Measurements from ENCODE around the gene EHMT1. TPM values are rescaled to one million over a fixed set of nuclear protein-coding genes. Genes with fewer than 3 reads are reported as not detected.

EHMT1 gene
- polyA plus RNA-seq, 2 donors: 26.6 to 42.3 TPM

DNA sequence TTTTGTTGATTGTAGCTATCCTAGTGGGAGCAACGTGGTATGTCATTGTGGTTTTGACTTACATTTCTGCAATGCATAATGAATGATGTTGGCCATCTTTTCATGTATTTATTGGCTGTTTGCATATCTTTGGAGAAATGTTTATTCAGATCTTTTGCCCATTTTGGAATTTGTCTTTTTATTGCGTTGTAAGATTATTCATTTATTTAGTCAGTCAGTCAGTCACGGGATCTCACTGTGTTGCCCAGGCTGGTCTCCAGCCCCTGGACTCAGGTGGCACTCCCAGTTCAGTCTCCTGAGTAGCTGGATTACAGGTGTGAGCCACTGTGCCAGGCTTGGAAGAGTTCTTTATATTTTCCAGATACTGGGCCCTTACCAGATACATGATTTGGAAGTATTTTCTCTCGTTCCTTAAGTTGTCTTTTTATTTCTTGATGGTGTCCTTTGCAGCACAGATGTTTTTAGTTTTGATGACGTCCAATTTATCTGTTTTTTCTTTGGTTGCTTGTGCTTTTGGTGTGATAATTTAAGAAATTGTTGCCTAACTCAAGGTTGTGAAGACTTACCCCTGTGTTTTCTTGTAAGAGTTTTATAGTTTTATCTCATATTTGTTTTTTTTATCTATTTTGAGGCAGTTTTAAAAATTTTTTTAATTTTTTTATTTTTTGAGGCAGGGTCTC is 67.1 kb downstream of the EHMT1 start:
- Histone ChIP-seq H3K4me3 (ENCODE audit: low read depth in 1 of 2, low read length in 2 of 2) (no peak overlapping the region), H3K9me3 (ENCODE audit: control insufficient read depth in 2 of 2, insufficient read depth in 1 of 2, low read depth in 1 of 2, low read length in 1 of 2) (no peaks in the 10 kb centered on the region), H3K27me3 (ENCODE audit: control insufficient read depth in 1 of 2, insufficient read depth in 2 of 2, low read length in 2 of 2) (no peaks in the 10 kb centered on the region), H3K4me1 (ENCODE audit: control insufficient read depth in 2 of 2, insufficient read depth in 2 of 2, low read length in 1 of 2) (peaks cover 0 to 2% of the 10 kb centered on the region in 2 donors), H3K36me3 (ENCODE audit: control insufficient read depth in 2 of 2, insufficient read depth in 2 of 2, low read length in 1 of 2) (peaks cover 0 to 4% of the 10 kb centered on the region in 2 donors), H3K27ac (ENCODE audit: low read depth in 2 of 2, low read length in 1 of 2) (no peak overlapping the region)
- WGBS, 2 donors: 78 to 88% methylated on average over 5 of the region's 5 CpGs

GRCh38 chr9:137688261-137688660 is 69.5 kb downstream of the EHMT1 start:
- H3K4me3 ChIP-seq (ENCODE audit: low read depth in 1 of 2, low read length in 2 of 2): no peak overlapping the region
- peaks cover 2 to 6% of the 10 kb centered on the region in 2 donors for H3K4me1 ChIP-seq (ENCODE audit: control insufficient read depth in 2 of 2, insufficient read depth in 2 of 2, low read length in 1 of 2)
- 91 to 96% methylated on average over 7 of the region's 7 CpGs for WGBS, 2 donors
- no peaks in the 10 kb centered on the region for H3K27me3 ChIP-seq (ENCODE audit: control insufficient read depth in 1 of 2, insufficient read depth in 2 of 2, low read length in 2 of 2)
- H3K27ac ChIP-seq (ENCODE audit: low read depth in 2 of 2, low read length in 1 of 2): no peak overlapping the region
- H3K36me3 ChIP-seq (ENCODE audit: control insufficient read depth in 2 of 2, insufficient read depth in 2 of 2, low read length in 1 of 2): no peaks in the 10 kb centered on the region
- no peaks in the 10 kb centered on the region for H3K9me3 ChIP-seq (ENCODE audit: control insufficient read depth in 2 of 2, insufficient read depth in 1 of 2, low read depth in 1 of 2, low read length in 1 of 2)

- H3K27ac ChIP-seq (ENCODE audit: low read depth in 2 of 2, low read length in 1 of 2): no peak overlapping the region
- peaks cover 2 to 6% of the 10 kb centered on the region in 2 donors for H3K4me1 ChIP-seq (ENCODE audit: control insufficient read depth in 2 of 2, insufficient read depth in 2 of 2, low read length in 1 of 2)
- no peaks in the 10 kb centered on the region for H3K27me3 ChIP-seq (ENCODE audit: control insufficient read depth in 1 of 2, insufficient read depth in 2 of 2, low read length in 2 of 2)
- no peaks in the 10 kb centered on the region for H3K36me3 ChIP-seq (ENCODE audit: control insufficient read depth in 2 of 2, insufficient read depth in 2 of 2, low read length in 1 of 2)
- no peaks in the 10 kb centered on the region for H3K9me3 ChIP-seq (ENCODE audit: control insufficient read depth in 2 of 2, insufficient read depth in 1 of 2, low read depth in 1 of 2, low read length in 1 of 2)
- no peak overlapping the region for H3K4me3 ChIP-seq (ENCODE audit: low read depth in 1 of 2, low read length in 2 of 2)
- WGBS, 2 donors: 69 to 74% methylated on average over 8 of the region's 8 CpGs
Measured at GRCh38 chr9:137688725-137689124, 69.9 kb downstream of the EHMT1 start.

- Histone ChIP-seq H3K4me1 (ENCODE audit: control insufficient read depth in 2 of 2, insufficient read depth in 2 of 2, low read length in 1 of 2) (peaks cover 2 to 6% of the 10 kb centered on the region in 2 donors), H3K4me3 (ENCODE audit: low read depth in 1 of 2, low read length in 2 of 2) (no peak overlapping the region), H3K27ac (ENCODE audit: low read depth in 2 of 2, low read length in 1 of 2) (no peak overlapping the region), H3K9me3 (ENCODE audit: control insufficient read depth in 2 of 2, insufficient read depth in 1 of 2, low read depth in 1 of 2, low read length in 1 of 2) (no peaks in the 10 kb centered on the region), H3K36me3 (ENCODE audit: control insufficient read depth in 2 of 2, insufficient read depth in 2 of 2, low read length in 1 of 2) (no peaks in the 10 kb centered on the region), H3K27me3 (ENCODE audit: control insufficient read depth in 1 of 2, insufficient read depth in 2 of 2, low read length in 2 of 2) (no peaks in the 10 kb centered on the region)
- 88 to 92% methylated on average over 16 of the region's 16 CpGs for WGBS, 2 donors
Measured at GRCh38 chr9:137689745-137690529, 71.1 kb downstream of the EHMT1 start.

DNA sequence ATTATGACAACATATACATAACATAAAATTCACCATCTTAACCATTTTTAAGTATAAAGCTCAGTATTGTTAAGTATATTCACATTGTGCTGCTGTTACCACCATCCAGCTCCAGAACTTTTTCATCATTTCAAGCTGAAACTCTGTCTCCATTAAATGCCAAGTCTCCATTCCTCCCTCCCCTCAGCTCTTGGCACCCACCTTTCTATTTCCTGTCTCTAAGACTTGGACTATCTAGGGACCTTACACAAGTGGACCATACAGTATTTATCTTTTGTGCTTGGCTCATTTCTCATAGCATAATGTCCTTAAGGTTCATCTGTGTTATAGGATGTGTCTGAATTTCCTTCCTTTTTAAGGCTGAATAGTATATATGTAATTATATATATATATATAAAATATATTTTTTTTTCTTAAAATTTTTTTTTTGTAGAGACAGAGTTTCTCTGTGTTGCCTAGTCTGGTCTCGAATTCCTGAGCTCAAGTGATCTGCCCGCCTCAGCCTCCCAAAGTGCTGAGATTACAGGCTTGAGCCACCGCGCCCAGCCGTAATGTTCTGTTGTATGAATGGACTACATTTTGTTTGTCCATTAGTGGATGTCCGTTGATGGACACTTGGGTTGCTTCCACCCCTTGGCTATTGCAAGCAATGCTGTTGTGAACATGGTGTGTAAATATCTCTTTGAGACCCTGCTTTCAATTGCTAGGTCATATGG is 72.3 kb downstream of the EHMT1 start:
- Histone ChIP-seq H3K27me3 (ENCODE audit: control insufficient read depth in 1 of 2, insufficient read depth in 2 of 2, low read length in 2 of 2) (no peaks in the 10 kb centered on the region), H3K9me3 (ENCODE audit: control insufficient read depth in 2 of 2, insufficient read depth in 1 of 2, low read depth in 1 of 2, low read length in 1 of 2) (no peaks in the 10 kb centered on the region), H3K36me3 (ENCODE audit: control insufficient read depth in 2 of 2, insufficient read depth in 2 of 2, low read length in 1 of 2) (no peaks in the 10 kb centered on the region), H3K27ac (ENCODE audit: low read depth in 2 of 2, low read length in 1 of 2) (no peak overlapping the region), H3K4me3 (ENCODE audit: low read depth in 1 of 2, low read length in 2 of 2) (no peak overlapping the region), H3K4me1 (ENCODE audit: control insufficient read depth in 2 of 2, insufficient read depth in 2 of 2, low read length in 1 of 2) (peaks cover 2 to 9% of the 10 kb centered on the region in 2 donors)
- 93 to 94% methylated on average over 6 of the region's 6 CpGs for WGBS, 2 donors

DNA sequence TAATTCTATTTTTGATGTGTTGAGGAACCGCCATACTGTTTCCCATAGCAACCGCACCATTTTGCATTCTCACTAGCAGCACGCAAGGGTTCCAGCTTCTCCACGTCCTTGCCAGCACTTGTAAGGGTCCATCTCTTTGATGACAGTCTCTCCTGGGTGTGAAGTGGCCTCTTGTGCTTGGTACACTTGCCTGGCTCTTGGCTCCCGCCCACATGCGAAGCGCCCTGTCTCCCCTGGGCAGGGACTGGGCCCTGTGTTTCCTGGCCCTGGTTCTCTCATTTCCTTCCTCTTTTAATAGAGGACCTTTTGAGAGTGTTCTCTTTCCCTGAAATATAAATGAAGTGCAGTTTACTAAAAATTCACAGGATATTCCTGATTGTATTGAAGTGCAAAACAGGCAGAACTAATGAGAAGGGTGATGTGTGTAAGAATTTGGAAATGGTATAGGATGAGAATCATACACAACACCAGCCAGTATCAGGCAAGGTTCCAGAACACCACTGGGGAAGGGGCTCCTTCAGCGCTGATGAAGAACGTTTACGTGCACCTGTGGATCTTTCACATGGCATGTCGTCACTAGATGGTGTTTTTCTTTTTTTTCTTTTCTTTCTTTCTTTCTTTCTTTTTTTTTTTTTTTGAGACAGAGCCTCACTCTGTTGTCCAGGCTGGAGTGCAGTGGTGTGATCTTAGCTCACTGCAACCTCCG is 73.0 kb downstream of the EHMT1 start:
- Histone ChIP-seq H3K4me3 (ENCODE audit: low read depth in 1 of 2, low read length in 2 of 2) (no peak overlapping the region), H3K27ac (ENCODE audit: low read depth in 2 of 2, low read length in 1 of 2) (no peak overlapping the region), H3K27me3 (ENCODE audit: control insufficient read depth in 1 of 2, insufficient read depth in 2 of 2, low read length in 2 of 2) (no peaks in the 10 kb centered on the region), H3K4me1 (ENCODE audit: control insufficient read depth in 2 of 2, insufficient read depth in 2 of 2, low read length in 1 of 2) (peaks cover 2 to 9% of the 10 kb centered on the region in 2 donors), H3K36me3 (ENCODE audit: control insufficient read depth in 2 of 2, insufficient read depth in 2 of 2, low read length in 1 of 2) (no peaks in the 10 kb centered on the region), H3K9me3 (ENCODE audit: control insufficient read depth in 2 of 2, insufficient read depth in 1 of 2, low read depth in 1 of 2, low read length in 1 of 2) (no peaks in the 10 kb centered on the region)
- WGBS, 2 donors: 78 to 87% methylated on average over 12 of the region's 12 CpGs

GRCh38 chr9:137694236-137694959 is 75.6 kb downstream of the EHMT1 start:
- Histone ChIP-seq H3K27ac (ENCODE audit: low read depth in 2 of 2, low read length in 1 of 2) (no peak overlapping the region), H3K4me3 (ENCODE audit: low read depth in 1 of 2, low read length in 2 of 2) (no peak overlapping the region), H3K4me1 (ENCODE audit: control insufficient read depth in 2 of 2, insufficient read depth in 2 of 2, low read length in 1 of 2) (peaks cover 2 to 9% of the 10 kb centered on the region in 2 donors), H3K36me3 (ENCODE audit: control insufficient read depth in 2 of 2, insufficient read depth in 2 of 2, low read length in 1 of 2) (no peaks in the 10 kb centered on the region), H3K9me3 (ENCODE audit: control insufficient read depth in 2 of 2, insufficient read depth in 1 of 2, low read depth in 1 of 2, low read length in 1 of 2) (no peaks in the 10 kb centered on the region), H3K27me3 (ENCODE audit: control insufficient read depth in 1 of 2, insufficient read depth in 2 of 2, low read length in 2 of 2) (no peaks in the 10 kb centered on the region)
- WGBS, 2 donors: 92 to 95% methylated on average over 36 of the region's 36 CpGs

DNA sequence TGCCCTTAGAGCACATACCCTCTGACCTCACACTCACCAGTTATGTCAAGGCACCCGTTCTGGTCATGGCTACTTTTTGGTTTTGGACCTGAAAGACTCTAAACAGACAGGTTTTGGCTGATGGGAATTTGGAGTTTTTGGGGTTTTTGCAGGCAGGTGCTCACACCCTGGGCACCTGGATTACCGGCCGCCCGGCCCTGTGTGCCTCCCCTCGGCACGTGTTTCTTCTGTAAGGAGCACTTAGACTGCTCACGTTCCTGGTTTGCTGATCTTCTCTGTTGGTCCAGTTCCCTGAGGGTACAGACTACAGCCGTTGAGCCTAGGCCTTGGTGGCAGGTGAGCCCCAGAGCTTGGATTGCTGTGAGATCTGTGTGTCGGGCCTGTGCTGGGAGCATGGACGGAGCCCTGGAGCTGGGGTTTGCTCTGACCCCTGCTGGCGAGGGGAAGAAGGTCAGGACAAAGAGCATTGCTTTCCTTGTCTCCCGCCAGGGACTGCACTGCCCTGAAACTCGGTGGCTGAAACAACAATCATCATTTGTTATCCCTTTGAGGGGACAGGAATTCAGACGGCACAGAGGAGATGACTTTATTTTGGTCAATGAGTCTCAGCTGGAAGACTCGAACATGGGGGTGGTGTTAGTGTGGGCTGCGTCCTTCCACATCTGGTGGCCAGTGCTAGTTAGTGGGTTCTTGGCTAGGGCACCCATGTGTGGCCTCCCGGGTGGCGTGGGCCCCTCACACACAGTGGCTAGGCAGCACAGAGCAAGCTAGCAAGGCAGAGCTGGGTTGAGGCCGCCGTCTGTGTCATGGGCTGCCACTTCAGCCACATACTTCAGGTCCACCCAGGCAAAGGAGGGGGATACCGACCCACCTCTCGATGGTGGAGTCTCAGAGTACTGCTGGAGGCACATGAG is 76.4 kb downstream of the EHMT1 start:
- Histone ChIP-seq H3K4me3 (ENCODE audit: low read depth in 1 of 2, low read length in 2 of 2) (no peak overlapping the region), H3K27me3 (ENCODE audit: control insufficient read depth in 1 of 2, insufficient read depth in 2 of 2, low read length in 2 of 2) (no peaks in the 10 kb centered on the region), H3K36me3 (ENCODE audit: control insufficient read depth in 2 of 2, insufficient read depth in 2 of 2, low read length in 1 of 2) (no peaks in the 10 kb centered on the region), H3K9me3 (ENCODE audit: control insufficient read depth in 2 of 2, insufficient read depth in 1 of 2, low read depth in 1 of 2, low read length in 1 of 2) (no peaks in the 10 kb centered on the region), H3K27ac (ENCODE audit: low read depth in 2 of 2, low read length in 1 of 2) (no peak overlapping the region), H3K4me1 (ENCODE audit: control insufficient read depth in 2 of 2, insufficient read depth in 2 of 2, low read length in 1 of 2) (peaks cover 2 to 8% of the 10 kb centered on the region in 2 donors)
- WGBS, 2 donors: 71 to 76% methylated on average over 22 of the region's 22 CpGs

All from esophagus (tissue), 2 donors.